Measurements from ENCODE around the gene SHISAL2B.
"Not testable (repeated sequence)": the region's sequence is repeated elsewhere in the genome, so short reads cannot be mapped to it uniquely, and the experiment has no call there.

GRCh38 chr5:64706074-64706473 is 15.8 kb downstream of the SHISAL2B start:
- TF ChIP-seq CTCF (IDR thresholded peaks at IDR 0.05); EZH2 (IDR thresholded peaks at IDR 0.05; ENCODE audit: borderline replicate concordance, insufficient read depth, low read depth, low read length, poor library complexity, severe bottlenecking): not testable (repeated sequence)

Data from B cell (primary cell).